A549 (cell line): ENCODE measurements around the gene PTPN9.

Experiments
- CTCF ChIP-seq: fragments of >200 bp; sonication (Bioruptor Twin); formaldehyde crosslinking; IDR thresholded peaks from 3 replicates; pipeline ENCODE4 v1.5.1; 2016
- E2F6 ChIP-seq: IDR thresholded peaks from 2 replicates; pipeline ENCODE4 v1.6.1; 2012; ENCODE audit warnings: low read depth, borderline replicate concordance
- FOSL2 ChIP-seq, 2 experiments: fragments of 450-650 bp in 1 of 2; fragments of >200 bp in 1 of 2; sonication (Bioruptor Twin) in 1 of 2; formaldehyde crosslinking; IDR thresholded peaks; 2 replicates each; pipeline versions ENCODE4 v1.5.0 to v1.6.1; 2016 to 2020; ENCODE audit warnings: mild to moderate bottlenecking in 1 of 2, moderate library complexity in 1 of 2
- JUN ChIP-seq, 2 experiments: fragments of >200 bp; sonication (Bioruptor Twin); formaldehyde crosslinking; IDR thresholded peaks; 2 replicates in 1 of 2; 3 replicates in 1 of 2; pipeline ENCODE4 v1.6.1; 2016 to 2017
- ZFP36 ChIP-seq: fragments of 450-650 bp; IDR thresholded peaks from 2 replicates; pipeline ENCODE4 v1.6.1; 2014; ENCODE audit warnings: borderline replicate concordance; ENCODE audit not compliant: partially characterized antibody

- no peak for TF ChIP-seq FOSL2 (IDR thresholded peaks at IDR 0.05)
- TF ChIP-seq FOSL2 (CRISPR knock-in tag; IDR thresholded peaks at IDR 0.05) = no peak
- no peak for TF ChIP-seq CTCF
- no peak for TF ChIP-seq JUN (IDR thresholded peaks at IDR 0.05)
- no peak for TF ChIP-seq ZFP36
- TF ChIP-seq E2F6 = no peak
Observed at GRCh38 chr15:75530169-75530568, 48.9 kb downstream of the PTPN9 start.
